COLO829 (cell line): Measurements from ENCODE around the gene KRT4.
"Not testable (repeated sequence)": the region's sequence is repeated elsewhere in the genome, so short reads cannot be mapped to it uniquely, and the experiment has no call there.

Experiments used
- DNase-seq: peaks from one replicate; pipeline ENCODE4 v3.0.0; 2012; ENCODE audit warnings: low spot score

The KRT4 gene

GRCh38 chr12:52813885-52814709 is at the start of gene KRT4:
TSS of gene KRT4 (minus strand) at chr12:52814116. CDS start at chr12:52814058, 58 bp downstream.
- DNase-seq: no peak

- no peak for DNase-seq
Observed at GRCh38 chr12:52862023-52862422, 48.1 kb upstream of the KRT4 start.

- DNase-seq: no peak
Observed at GRCh38 chr12:52861511-52861910, 47.6 kb upstream of the KRT4 start.

- DNase-seq: no peak
Observed at GRCh38 chr12:52860102-52860823, 46.3 kb upstream of the KRT4 start.

GRCh38 chr12:52857500-52857899 is 43.6 kb upstream of the KRT4 start:
- no peak for DNase-seq

GRCh38 chr12:52856787-52857186 is 42.9 kb upstream of the KRT4 start:
- no peak for DNase-seq

GRCh38 chr12:52856077-52856476 is 42.2 kb upstream of the KRT4 start:
- not testable (repeated sequence) for DNase-seq

- no peak for DNase-seq
Observed at GRCh38 chr12:52851787-52852186, 37.9 kb upstream of the KRT4 start.

- DNase-seq: no peak
Observed at GRCh38 chr12:52850681-52851080, 36.8 kb upstream of the KRT4 start.

GRCh38 chr12:52849511-52849910 is 35.6 kb upstream of the KRT4 start:
- DNase-seq: no peak

GRCh38 chr12:52848661-52849255 is 34.8 kb upstream of the KRT4 start, which contains the start of gene KRT78:
TSS of gene KRT78 (minus strand) at chr12:52848994. CDS start at chr12:52848930, 64 bp downstream.
- no peak for DNase-seq

GRCh38 chr12:52847335-52848102 is 33.6 kb upstream of the KRT4 start:
- DNase-seq: no peak

- DNase-seq: no peak
Observed at GRCh38 chr12:52846356-52846970, 32.5 kb upstream of the KRT4 start.

GRCh38 chr12:52845946-52846345 is 32.0 kb upstream of the KRT4 start:
- DNase-seq: no peak

- DNase-seq: no peak
Observed at GRCh38 chr12:52844386-52844785, 30.5 kb upstream of the KRT4 start.

GRCh38 chr12:52839436-52840105 is 25.7 kb upstream of the KRT4 start:
- DNase-seq: no peak

- DNase-seq: no peak
Observed at GRCh38 chr12:52838609-52839435, 24.9 kb upstream of the KRT4 start.

- DNase-seq: no peak
Observed at GRCh38 chr12:52837781-52838608, 24.1 kb upstream of the KRT4 start.

- peak; percentile 41 for DNase-seq
Observed at GRCh38 chr12:52837413-52837741, 23.5 kb upstream of the KRT4 start.
